ENCODE measurements around the gene SHPK. TPM values are rescaled to one million over a fixed set of nuclear protein-coding genes. Genes with fewer than 3 reads are reported as not detected.
A peak's percentile ranks its signal among the peaks of the same experiment; 100 is the strongest.

SHPK gene
- total RNA-seq, 2 donors from 2014 or later: 13.6 to 25.5 TPM

DNA sequence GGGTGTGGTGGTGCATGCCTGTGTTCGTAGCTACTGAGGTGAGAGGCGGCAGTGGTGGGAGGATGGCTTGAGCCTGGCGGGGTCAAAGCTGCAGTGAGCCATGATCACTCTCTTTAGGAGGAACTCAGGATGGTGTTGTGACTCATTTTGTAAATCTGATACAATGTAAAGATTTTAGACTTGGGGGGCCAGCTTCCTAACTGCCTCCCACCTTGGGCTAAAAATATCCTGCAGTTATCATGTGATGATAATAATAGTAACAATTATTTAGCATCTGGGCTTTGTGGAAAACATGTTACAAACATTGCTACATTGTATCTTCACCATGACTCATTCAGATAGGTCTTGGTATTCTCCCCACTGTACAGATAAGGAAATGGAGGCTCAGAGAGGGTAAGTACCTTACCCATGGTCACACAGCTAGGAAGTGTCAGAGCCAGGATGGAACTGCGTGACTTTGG, 7.9 kb upstream of the SHPK start:
- Histone ChIP-seq H3K9me3 (no peaks in the 10 kb centered on the region), H3K4me1 (replicated peaks) (no peaks in the 10 kb centered on the region), H3K36me3 (no peaks in the 10 kb centered on the region), H3K27ac (no peak overlapping the region), H3K4me3 (no peak overlapping the region), H3K27me3 (replicated peaks; ENCODE audit: insufficient read depth) (no peaks in the 10 kb centered on the region)
- 92% methylated on average over 4 of the region's 4 CpGs for WGBS
- no peak for DNase-seq (ENCODE audit: low spot score)
- intact Hi-C loops (cut with DNase I): loop anchor here (10.0 kb wide), 1 partner anchor 599 kb away; no protein-coding TSS in a partner anchor
- no peak for TF ChIP-seq POLR2A (IDR thresholded peaks at IDR 0.05)
- TF ChIP-seq POLR2AphosphoS5 (IDR thresholded peaks at IDR 0.05): no peak

- WGBS: 76% methylated on average over 18 of the region's 19 CpGs
These were observed 5.9 kb upstream of the SHPK start for GRCh38 chr17:3641717-3642486.

GRCh38 chr17:3641014-3641413, 5.0 kb upstream of the SHPK start:
- Histone ChIP-seq H3K27ac (no peak overlapping the region), H3K36me3 (no peaks in the 10 kb centered on the region), H3K4me3 (no peak overlapping the region), H3K4me1 (replicated peaks) (no peaks in the 10 kb centered on the region), H3K9me3 (no peaks in the 10 kb centered on the region), H3K27me3 (replicated peaks; ENCODE audit: insufficient read depth) (no peaks in the 10 kb centered on the region)
- intact Hi-C loops (cut with DNase I): loop anchor here (10.0 kb wide), 1 partner anchor 596 kb away; no protein-coding TSS in a partner anchor
- TF ChIP-seq, protein P1, sequence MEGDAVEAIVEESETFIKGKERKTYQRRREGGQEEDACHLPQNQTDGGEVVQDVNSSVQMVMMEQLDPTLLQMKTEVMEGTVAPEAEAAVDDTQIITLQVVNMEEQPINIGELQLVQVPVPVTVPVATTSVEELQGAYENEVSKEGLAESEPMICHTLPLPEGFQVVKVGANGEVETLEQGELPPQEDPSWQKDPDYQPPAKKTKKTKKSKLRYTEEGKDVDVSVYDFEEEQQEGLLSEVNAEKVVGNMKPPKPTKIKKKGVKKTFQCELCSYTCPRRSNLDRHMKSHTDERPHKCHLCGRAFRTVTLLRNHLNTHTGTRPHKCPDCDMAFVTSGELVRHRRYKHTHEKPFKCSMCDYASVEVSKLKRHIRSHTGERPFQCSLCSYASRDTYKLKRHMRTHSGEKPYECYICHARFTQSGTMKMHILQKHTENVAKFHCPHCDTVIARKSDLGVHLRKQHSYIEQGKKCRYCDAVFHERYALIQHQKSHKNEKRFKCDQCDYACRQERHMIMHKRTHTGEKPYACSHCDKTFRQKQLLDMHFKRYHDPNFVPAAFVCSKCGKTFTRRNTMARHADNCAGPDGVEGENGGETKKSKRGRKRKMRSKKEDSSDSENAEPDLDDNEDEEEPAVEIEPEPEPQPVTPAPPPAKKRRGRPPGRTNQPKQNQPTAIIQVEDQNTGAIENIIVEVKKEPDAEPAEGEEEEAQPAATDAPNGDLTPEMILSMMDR (IDR thresholded peaks at IDR 0.05): no peak
- no peak for TF ChIP-seq POLR2A (IDR thresholded peaks at IDR 0.05)
- no peak for TF ChIP-seq POLR2AphosphoS5 (IDR thresholded peaks at IDR 0.05)
- WGBS: 74% methylated on average over 3 of the region's 3 CpGs
- DNase-seq (ENCODE audit: low spot score): no peak

More at GRCh38 chr17:3641717-3642486, 5.9 kb upstream of the SHPK start:
- H3K4me1 ChIP-seq (replicated peaks): no peaks in the 10 kb centered on the region
- no peak overlapping the region for H3K27ac ChIP-seq
- DNase-seq (ENCODE audit: low spot score): no peak
- intact Hi-C loops (cut with DNase I): loop anchor here (10.0 kb wide), 1 partner anchor 597 kb away; no protein-coding TSS in a partner anchor
- no peaks in the 10 kb centered on the region for H3K9me3 ChIP-seq
- H3K27me3 ChIP-seq (replicated peaks; ENCODE audit: insufficient read depth): no peaks in the 10 kb centered on the region
- H3K4me3 ChIP-seq: no peak overlapping the region
- TF ChIP-seq POLR2AphosphoS5 (IDR thresholded peaks at IDR 0.05) (no peak), POLR2A (IDR thresholded peaks at IDR 0.05) (no peak)
- TF ChIP-seq, protein P1 (IDR thresholded peaks at IDR 0.05): no peak
- no peaks in the 10 kb centered on the region for H3K36me3 ChIP-seq

- no peak overlapping the region for H3K27ac ChIP-seq
- WGBS: 68% methylated on average over 7 of the region's 7 CpGs
These were observed 4.0 kb upstream of the SHPK start for GRCh38 chr17:3639981-3640596.

GRCh38 chr17:3636908-3637373, 891 bp upstream of the SHPK start:
- Histone ChIP-seq H3K4me3 (peak overlapping the region; percentile 97 to 98), H3K9me3 (no peaks in the 10 kb centered on the region), H3K27ac (peak overlapping the region; percentile 96 to 99), H3K4me1 (replicated peaks) (no peaks in the 10 kb centered on the region), H3K36me3 (no peaks in the 10 kb centered on the region), H3K27me3 (replicated peaks; ENCODE audit: insufficient read depth) (no peaks in the 10 kb centered on the region)
- no peak for DNase-seq (ENCODE audit: low spot score)
- TF ChIP-seq, protein P1 (IDR thresholded peaks at IDR 0.05): no peak
- TF ChIP-seq POLR2A (IDR thresholded peaks at IDR 0.05) (no peak), POLR2AphosphoS5 (IDR thresholded peaks at IDR 0.05) (no peak)
- 1% methylated on average over 29 of the region's 31 CpGs for WGBS
- intact Hi-C loops (cut with DNase I): loop anchor here (1.0 kb wide), 1 partner anchor 31 kb away; the partner anchor contains the start of genes EMC6 and TAX1BP3

More at GRCh38 chr17:3639981-3640596, 4.0 kb upstream of the SHPK start:
- Histone ChIP-seq H3K4me1 (replicated peaks) (no peaks in the 10 kb centered on the region), H3K27me3 (replicated peaks; ENCODE audit: insufficient read depth) (no peaks in the 10 kb centered on the region), H3K9me3 (no peaks in the 10 kb centered on the region), H3K36me3 (no peaks in the 10 kb centered on the region), H3K4me3 (no peak overlapping the region)
- intact Hi-C loops (cut with DNase I): loop anchor here (10.0 kb wide), 1 partner anchor 595 kb away; no protein-coding TSS in a partner anchor
- TF ChIP-seq POLR2A (IDR thresholded peaks at IDR 0.05) (no peak), POLR2AphosphoS5 (IDR thresholded peaks at IDR 0.05) (no peak)
- TF ChIP-seq, protein P1 (IDR thresholded peaks at IDR 0.05): no peak
- DNase-seq (ENCODE audit: low spot score): no peak

All from prostate gland (tissue), 2 donors.